HepG2 (cell line): Measurements from ENCODE around the gene TAOK3. TPM values are rescaled to one million over a fixed set of nuclear protein-coding genes. Genes with fewer than 3 reads are reported as not detected.

ENCODE experiments used
- ATAC-seq: fragments of 200-7000 bp; cut with Tn5 transposase; 3 replicates; pipeline ENCODE4 v1.9.1; 2020; ENCODE audit warnings: mild to moderate bottlenecking, moderate library complexity
- BruUV-seq: library from RNA; stranded (reverse); fragments of 400-500 nt; replicated peaks from 2 replicates; lab custom pipeline; 2021; lab: Mats Ljungman, UMichigan
- CTCF ChIA-PET: fragments of 300-600 bp; formaldehyde crosslinking; extraction: SDS; loops from one replicate; lab custom pipeline; 2021; ENCODE audit warnings: low total read pairs, inconsistent platforms, low intra/inter-chr PET ratio; lab: Yijun Ruan, JAX
- POLR2A ChIA-PET: fragments of 350-600 bp; sonication (Branson Sonifier 250); formaldehyde crosslinking; loops from one replicate; lab custom pipeline; 2020; ENCODE audit warnings: antibody characterized with exemption, inconsistent platforms; lab: Yijun Ruan, JAX
- DNase-seq: peaks from one replicate; pipeline ENCODE4 v3.0.0-alpha.2; 2015; ENCODE audit warnings: low spot score
- FAIRE-seq: peaks from 3 replicates; lab custom pipeline; 2011; peaks lifted over from hg19 to GRCh38; lab: Jason Lieb, UNC
- H2AFZ ChIP-seq: one replicate; pipeline ENCODE4 v1.6.1; 2011; ENCODE audit warnings: low read length, inconsistent platforms
- H3K27ac ChIP-seq: fragments of 300-600 bp; 3 replicates; pipeline ENCODE4 v1.8.0; 2011; ENCODE audit warnings: mixed run types, mild to moderate bottlenecking, mixed read lengths, low read length, inconsistent platforms; ENCODE audit not compliant: insufficient read depth; ENCODE audit errors: extremely low read length
- H3K27me3 ChIP-seq, 2 experiments: fragments of 200-600 bp in 1 of 2; 2 replicates in 1 of 2; 3 replicates in 1 of 2; pipeline versions ENCODE4 v1.6.0 to v1.8.0; 2011; ENCODE audit warnings: low read length in 2 of 2, mild to moderate bottlenecking in 2 of 2, moderate library complexity in 2 of 2, inconsistent platforms in 1 of 2; ENCODE audit not compliant: insufficient read depth in 2 of 2, control insufficient read depth in 1 of 2
- H3K36me3 ChIP-seq, 2 experiments: fragments of 200-600 bp in 1 of 2; replicated peaks in 1 of 2; 2 replicates in 1 of 2; 3 replicates in 1 of 2; pipeline versions ENCODE4 v1.5.1 to v1.8.0; 2011; ENCODE audit warnings: low read length in 2 of 2, inconsistent platforms in 1 of 2; ENCODE audit not compliant: insufficient read depth in 2 of 2, control insufficient read depth in 1 of 2
- H3K4me1 ChIP-seq: 2 replicates; pipeline ENCODE4 v1.5.1; 2012; ENCODE audit warnings: low read length, inconsistent platforms; ENCODE audit not compliant: insufficient read depth
- H3K4me2 ChIP-seq: 2 replicates; pipeline ENCODE4 v1.6.0; 2011; ENCODE audit warnings: low read depth, low read length, inconsistent platforms
- H3K4me3 ChIP-seq, 3 experiments: fragments of 200-600 bp in 1 of 3; sonication (generic), shearing (Covaris generic) in 1 of 3; replicated peaks in 1 of 3; 2 replicates each; pipeline ENCODE4 v1.5.1; 2011 to 2016; ENCODE audit warnings: low read length in 3 of 3, inconsistent platforms in 2 of 3, low read depth in 2 of 3, mild to moderate bottlenecking in 2 of 3, control low read depth in 1 of 3, mixed read lengths in 1 of 3; ENCODE audit not compliant: insufficient read depth in 1 of 3
- H3K79me2 ChIP-seq: one replicate; pipeline ENCODE4 v1.6.1; 2011; ENCODE audit warnings: low read length, inconsistent platforms; ENCODE audit not compliant: insufficient read depth
- H3K9ac ChIP-seq: 2 replicates; pipeline ENCODE4 v1.6.0; 2011; ENCODE audit warnings: mild to moderate bottlenecking, low read depth, low read length, inconsistent platforms; ENCODE audit not compliant: insufficient read depth
- H3K9me3 ChIP-seq: 2 replicates; pipeline ENCODE4 v1.5.1; 2012; ENCODE audit warnings: mild to moderate bottlenecking, low read length
- H4K20me1 ChIP-seq: 2 replicates; pipeline ENCODE4 v1.6.0; 2011; ENCODE audit warnings: inconsistent platforms, mild to moderate bottlenecking, low read length, moderate library complexity; ENCODE audit not compliant: insufficient read depth
- ATF1 ChIP-seq: IDR thresholded peaks from 2 replicates; pipeline ENCODE4 v1.6.1; 2016; ENCODE audit warnings: mild to moderate bottlenecking, control low read depth
- CHCHD3 ChIP-seq: sonication (generic); formaldehyde crosslinking; IDR thresholded peaks from 2 replicates; pipeline ENCODE4 v1.8.0; 2022; ENCODE audit warnings: mild to moderate bottlenecking, missing genetic modification reagents, moderate library complexity
- RBM22 ChIP-seq: fragments of 200-400 bp; formaldehyde crosslinking; optimal IDR thresholded peaks from 2 replicates; pipeline ENCODE3; 2017; ENCODE audit warnings: mild to moderate bottlenecking, low read length, moderate library complexity
- ZNF235 ChIP-seq: sonication (generic); formaldehyde crosslinking; IDR thresholded peaks from 2 replicates; pipeline ENCODE4 v1.8.1; 2023; ENCODE audit warnings: mild to moderate bottlenecking, missing genetic modification reagents, borderline replicate concordance
- ZNF335 ChIP-seq: sonication (generic); formaldehyde crosslinking; IDR thresholded peaks from 2 replicates; pipeline ENCODE4 v1.4.0; 2020; ENCODE audit warnings: missing genetic modification reagents
- ZNF382 ChIP-seq: sonication (generic); formaldehyde crosslinking; IDR thresholded peaks from 2 replicates; pipeline ENCODE4 v1.5.0; 2020; ENCODE audit warnings: missing genetic modification reagents, mild to moderate bottlenecking, borderline replicate concordance
- ZNF629 ChIP-seq: sonication (generic); formaldehyde crosslinking; conservative IDR thresholded peaks from 2 replicates; pipeline ENCODE4 v1.5.0; 2020; ENCODE audit warnings: missing genetic modification reagents
- ZNF674 ChIP-seq: sonication (generic); formaldehyde crosslinking; IDR thresholded peaks from 2 replicates; pipeline ENCODE4 v1.5.0; 2020; ENCODE audit warnings: low read depth, mild to moderate bottlenecking, missing genetic modification reagents
- WGBS: methylation state at CpG from one replicate; pipeline ENCODE4 v1.1.6; 2017; ENCODE audit warnings: low lambda C conversion rate; 5-methylcytosine and 5-hydroxymethylcytosine counted together
- in situ Hi-C: cut with HindIII; loops from 2 replicates; pipeline ENCODE4 v1.10.0; 2017; ENCODE audit warnings: low pct_unique_long_range_greater_than_20kb; ENCODE audit not compliant: extremely low pct_ligation_motif_present
- intact Hi-C: fragments of 100-400 bp; cut with micrococcal nuclease; formaldehyde crosslinking; loops from one replicate; pipeline ENCODE4 v1.10.0; 2022; ENCODE audit not compliant: unreplicated experiment
- polyA plus RNA-seq, 8 experiments: library from polyadenylated mRNA; depleted of rRNA in 3 of 8; stranded (reverse) in 7 of 8; unstranded in 1 of 8; fragments of >200 nt; fragmentation: Illumina TruSeq in 4 of 8; extraction: Trizol in 4 of 8; gene quantifications; 2 replicates each; pipeline versions ENCODE4 v1.2.1 to v1.2.3, GENCODE V29; 2011 to 2016; ENCODE audit warnings: low read depth in 4 of 8, missing spikeins in 1 of 8, mixed read lengths in 1 of 8; ENCODE audit not compliant: insufficient read depth in 1 of 8
- total RNA-seq, 5 experiments: library from RNA; depleted of rRNA; stranded (reverse); fragments of >200 nt; fragmentation: Illumina TruSeq; extraction: Trizol; gene quantifications; 2 replicates each; pipeline ENCODE4 v1.2.3, GENCODE V29; 2016; ENCODE audit warnings: low read depth in 1 of 5
- TF ChIP-seq, protein P1 (sequence below): sonication (generic); formaldehyde crosslinking; IDR thresholded peaks from 2 replicates; pipeline ENCODE4; 2020; ENCODE audit warnings: missing genetic modification reagents, mild to moderate bottlenecking, borderline replicate concordance
- TF ChIP-seq, protein P2 (sequence below): sonication (generic); formaldehyde crosslinking; IDR thresholded peaks from 2 replicates; pipeline ENCODE4 v1.5.0; 2020; ENCODE audit warnings: missing genetic modification reagents
- TF ChIP-seq, protein P3 (sequence below): sonication (generic); formaldehyde crosslinking; IDR thresholded peaks from 2 replicates; pipeline ENCODE4 v1.4.0; 2020; ENCODE audit warnings: mild to moderate bottlenecking, missing genetic modification reagents

Gene TAOK3
- total and polyA plus RNA-seq, 2 of the 13 experiments (the other 11 are each of a cell fraction or from before 2014, with no cell fraction given) = 10.4 to 12.3 TPM

DNA sequence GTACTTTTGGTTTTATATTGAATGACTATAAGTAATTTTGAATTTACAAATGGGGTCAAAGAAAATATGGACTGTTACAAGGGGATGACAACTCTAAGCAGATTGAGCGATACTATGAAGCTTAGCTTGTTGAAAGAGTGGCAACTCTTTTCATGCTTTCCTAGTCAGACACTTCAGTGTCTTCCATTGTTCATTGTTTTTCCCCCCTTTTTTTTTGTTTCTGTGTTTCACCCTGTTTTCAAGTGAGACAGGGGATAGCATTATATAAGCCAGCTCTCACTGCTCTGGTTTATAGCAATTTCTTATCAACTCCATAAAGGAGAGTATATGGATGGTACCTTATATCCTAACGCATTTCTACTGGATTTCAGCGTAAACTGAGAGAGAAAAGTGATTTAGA lies 212.2 kb downstream of the TAOK3 start (continued):
- TF ChIP-seq, protein P1, sequence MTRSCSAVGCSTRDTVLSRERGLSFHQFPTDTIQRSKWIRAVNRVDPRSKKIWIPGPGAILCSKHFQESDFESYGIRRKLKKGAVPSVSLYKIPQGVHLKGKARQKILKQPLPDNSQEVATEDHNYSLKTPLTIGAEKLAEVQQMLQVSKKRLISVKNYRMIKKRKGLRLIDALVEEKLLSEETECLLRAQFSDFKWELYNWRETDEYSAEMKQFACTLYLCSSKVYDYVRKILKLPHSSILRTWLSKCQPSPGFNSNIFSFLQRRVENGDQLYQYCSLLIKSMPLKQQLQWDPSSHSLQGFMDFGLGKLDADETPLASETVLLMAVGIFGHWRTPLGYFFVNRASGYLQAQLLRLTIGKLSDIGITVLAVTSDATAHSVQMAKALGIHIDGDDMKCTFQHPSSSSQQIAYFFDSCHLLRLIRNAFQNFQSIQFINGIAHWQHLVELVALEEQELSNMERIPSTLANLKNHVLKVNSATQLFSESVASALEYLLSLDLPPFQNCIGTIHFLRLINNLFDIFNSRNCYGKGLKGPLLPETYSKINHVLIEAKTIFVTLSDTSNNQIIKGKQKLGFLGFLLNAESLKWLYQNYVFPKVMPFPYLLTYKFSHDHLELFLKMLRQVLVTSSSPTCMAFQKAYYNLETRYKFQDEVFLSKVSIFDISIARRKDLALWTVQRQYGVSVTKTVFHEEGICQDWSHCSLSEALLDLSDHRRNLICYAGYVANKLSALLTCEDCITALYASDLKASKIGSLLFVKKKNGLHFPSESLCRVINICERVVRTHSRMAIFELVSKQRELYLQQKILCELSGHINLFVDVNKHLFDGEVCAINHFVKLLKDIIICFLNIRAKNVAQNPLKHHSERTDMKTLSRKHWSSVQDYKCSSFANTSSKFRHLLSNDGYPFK (CRISPR knock-in tag) = no peak
- TF ChIP-seq CHCHD3 (CRISPR knock-in tag) (no peak), RBM22 (no peak), ZNF335 (CRISPR knock-in tag) (no peak), ATF1 (CRISPR knock-in tag) (no peak), ZNF674 (CRISPR knock-in tag) (no peak)
- TF ChIP-seq, protein P2, sequence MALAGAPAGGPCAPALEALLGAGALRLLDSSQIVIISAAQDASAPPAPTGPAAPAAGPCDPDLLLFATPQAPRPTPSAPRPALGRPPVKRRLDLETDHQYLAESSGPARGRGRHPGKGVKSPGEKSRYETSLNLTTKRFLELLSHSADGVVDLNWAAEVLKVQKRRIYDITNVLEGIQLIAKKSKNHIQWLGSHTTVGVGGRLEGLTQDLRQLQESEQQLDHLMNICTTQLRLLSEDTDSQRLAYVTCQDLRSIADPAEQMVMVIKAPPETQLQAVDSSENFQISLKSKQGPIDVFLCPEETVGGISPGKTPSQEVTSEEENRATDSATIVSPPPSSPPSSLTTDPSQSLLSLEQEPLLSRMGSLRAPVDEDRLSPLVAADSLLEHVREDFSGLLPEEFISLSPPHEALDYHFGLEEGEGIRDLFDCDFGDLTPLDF (CRISPR knock-in tag) = no peak
- TF ChIP-seq, protein P3, sequence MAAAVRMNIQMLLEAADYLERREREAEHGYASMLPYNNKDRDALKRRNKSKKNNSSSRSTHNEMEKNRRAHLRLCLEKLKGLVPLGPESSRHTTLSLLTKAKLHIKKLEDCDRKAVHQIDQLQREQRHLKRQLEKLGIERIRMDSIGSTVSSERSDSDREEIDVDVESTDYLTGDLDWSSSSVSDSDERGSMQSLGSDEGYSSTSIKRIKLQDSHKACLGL = no peak

DNA sequence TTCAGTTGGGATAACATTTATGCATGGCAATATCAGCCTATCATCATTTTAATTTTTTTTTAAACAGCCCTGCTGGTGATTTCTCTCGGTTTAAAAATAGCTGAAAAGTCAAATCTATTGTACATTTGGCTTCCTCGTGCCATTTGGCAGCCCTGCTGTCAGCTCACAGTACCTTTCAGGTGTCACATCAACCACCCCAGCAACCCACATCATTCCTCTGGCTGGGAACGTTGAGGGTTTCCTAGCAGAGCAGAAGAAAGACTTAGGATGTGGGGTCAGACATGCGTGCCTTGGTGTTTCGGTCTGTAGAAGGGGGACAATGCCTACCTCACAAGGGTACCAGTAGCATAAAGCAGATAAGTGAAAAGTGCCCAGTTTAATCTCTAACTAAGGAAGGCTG lies 221.0 kb downstream of the TAOK3 start:
- CTCF ChIA-PET = no interaction called here
- no TSS peak for BruUV-seq
- DNase-seq = no peak
- Histone ChIP-seq H2AFZ (no peak overlapping the region), H3K36me3 (peaks cover 7 to 28% of the 10 kb centered on the region in 2 experiments; a peak in 4 of 5 replicates)
- 93% methylated on average over 5 of the region's 5 CpGs for WGBS
- TF ChIP-seq ZNF382 (CRISPR knock-in tag) (no peak), ZNF235 (no peak), ZNF629 (CRISPR knock-in tag) (peak; percentile 32; the same call in 1 of the 2 replicates)
- TF ChIP-seq, all 625 proteins: peak for 1
- H3K27me3 ChIP-seq = no peaks in the 10 kb centered on the region
- FAIRE-seq (no peak), ATAC-seq (no peak; the same call in 2 of the 3 replicates)
- H3K9ac ChIP-seq = no peak overlapping the region
- no peak overlapping the region for H3K27ac ChIP-seq
- H3K9me3 ChIP-seq = no peaks in the 10 kb centered on the region
- intact Hi-C loops (no loop called here), in situ Hi-C loops (no loop called here)
- no peak overlapping the region for H3K4me2 ChIP-seq
- no peaks in the 10 kb centered on the region for H3K79me2 ChIP-seq
- H4K20me1 ChIP-seq = no peaks in the 10 kb centered on the region
- no peak overlapping the region for H3K4me3 ChIP-seq
- POLR2A ChIA-PET = no interaction called here
- H3K4me1 ChIP-seq = peaks cover 5% of the 10 kb centered on the region
